GM21367 (cell line): ENCODE measurements around the gene THAP11.

Source experiments
- ATAC-seq: cut with Tn5 transposase; IDR thresholded peaks from one replicate; pipeline ENCODE4 v1.9.1; 2021; ENCODE audit not compliant: unreplicated experiment

The THAP11 gene

GRCh38 chr16:67841816-67842508, at the start of gene THAP11:
TSS of gene THAP11 (plus strand) at chr16:67842320. CDS start at chr16:67842555, 235 bp downstream.
- ATAC-seq, result peak; percentile 37

GRCh38 chr16:67796099-67796718, 45.9 kb upstream of the THAP11 start:
- no peak for ATAC-seq

- ATAC-seq, result no peak
Observed at GRCh38 chr16:67800338-67800926, 41.7 kb upstream of the THAP11 start.

- no peak for ATAC-seq
Observed at GRCh38 chr16:67801241-67801640, 40.9 kb upstream of the THAP11 start.

GRCh38 chr16:67801883-67802282, 40.2 kb upstream of the THAP11 start:
- ATAC-seq, result no peak

GRCh38 chr16:67803894-67804293, 38.2 kb upstream of the THAP11 start:
- no peak for ATAC-seq

GRCh38 chr16:67804853-67805542, 37.1 kb upstream of the THAP11 start:
- no peak for ATAC-seq

GRCh38 chr16:67805718-67806427, 36.2 kb upstream of the THAP11 start:
- no peak for ATAC-seq

GRCh38 chr16:67806428-67807147, 35.5 kb upstream of the THAP11 start, which contains the start of the genes RANBP10 and TSNAXIP1:
TSS of gene RANBP10 (minus strand) at chr16:67806560. CDS start at chr16:67806536, 24 bp downstream.
TSS of gene TSNAXIP1 (plus strand) at chr16:67806889. CDS start at chr16:67807150, 261 bp downstream.
- peak; percentile 88 for ATAC-seq

GRCh38 chr16:67807148-67807682, 34.9 kb upstream of the THAP11 start:
- ATAC-seq, result no peak

GRCh38 chr16:67811899-67812298, 30.2 kb upstream of the THAP11 start:
- ATAC-seq, result no peak

GRCh38 chr16:67814567-67814966, 27.6 kb upstream of the THAP11 start:
- ATAC-seq, result no peak

- ATAC-seq, result no peak
Observed at GRCh38 chr16:67820608-67821259, 21.4 kb upstream of the THAP11 start.

- no peak for ATAC-seq
Observed at GRCh38 chr16:67822511-67822910, 19.6 kb upstream of the THAP11 start.

- ATAC-seq, result no peak
Observed at GRCh38 chr16:67825119-67825518, 17.0 kb upstream of the THAP11 start.

- ATAC-seq, result no peak
Observed at GRCh38 chr16:67825906-67826305, 16.2 kb upstream of the THAP11 start.

GRCh38 chr16:67828651-67829050, 13.5 kb upstream of the THAP11 start:
- ATAC-seq, result no peak

GRCh38 chr16:67833030-67833414, 9.1 kb upstream of the THAP11 start:
- no peak for ATAC-seq

GRCh38 chr16:67833415-67834241, 8.5 kb upstream of the THAP11 start:
- ATAC-seq, result peak; percentile 95
